CD14-positive monocyte (primary cell): ENCODE data around the gene POT1. TPM values are rescaled to one million over a fixed set of nuclear protein-coding genes. Genes with fewer than 3 reads are reported as not detected.

Experiments used
- DNase-seq, 3 donors: peaks; one replicate each; pipeline ENCODE4 v3.0.0-alpha.2; 2011 to 2022
- H2AFZ ChIP-seq: 2 replicates; pipeline ENCODE4 v1.6.0; 2012; ENCODE audit warnings: mild to moderate bottlenecking, low read depth, low read length, inconsistent platforms; ENCODE audit not compliant: insufficient read depth, poor library complexity, severe bottlenecking
- H3K27ac ChIP-seq, 2 donors: 1 replicate in 1 of 2; 2 replicates in 1 of 2; pipeline ENCODE4 v1.5.1; 2012 to 2013; ENCODE audit warnings: low read length in 2 of 2, control low read depth in 1 of 2, inconsistent platforms in 1 of 2, low read depth in 1 of 2, mild to moderate bottlenecking in 1 of 2
- H3K27me3 ChIP-seq, 2 donors: one replicate each; pipeline versions ENCODE4 v1.6.0 to v1.6.1; 2011 to 2013; ENCODE audit warnings: low read length in 2 of 2; ENCODE audit not compliant: control insufficient read depth in 2 of 2, insufficient read depth in 2 of 2
- H3K36me3 ChIP-seq, 2 donors: replicated peaks in 1 of 2; 1 replicate in 1 of 2; 2 replicates in 1 of 2; pipeline versions ENCODE4 v1.5.1 to v1.6.1; 2012 to 2013; ENCODE audit warnings: low read length in 2 of 2, control low read depth in 1 of 2, inconsistent platforms in 1 of 2, mild to moderate bottlenecking in 1 of 2; ENCODE audit not compliant: insufficient read depth in 2 of 2, control insufficient read depth in 1 of 2
- H3K4me1 ChIP-seq, 2 donors: 1 replicate in 1 of 2; 2 replicates in 1 of 2; pipeline versions ENCODE4 v1.5.1 to v1.6.1; 2012 to 2013; ENCODE audit warnings: low read length in 2 of 2, control low read depth in 1 of 2, inconsistent platforms in 1 of 2, mild to moderate bottlenecking in 1 of 2, moderate library complexity in 1 of 2; ENCODE audit not compliant: insufficient read depth in 2 of 2, control insufficient read depth in 1 of 2
- H3K4me2 ChIP-seq: replicated peaks from 2 replicates; pipeline ENCODE3; 2012; ENCODE audit warnings: low read length, moderate library complexity, mild to moderate bottlenecking; ENCODE audit not compliant: poor library complexity, severe bottlenecking; ENCODE audit errors: extremely low read depth
- H3K4me3 ChIP-seq, 3 experiments: fragments of 200-600 bp in 1 of 3; sonication (generic) in 1 of 3; replicated peaks in 1 of 3; 1 replicate in 2 of 3; 2 replicates in 1 of 3; pipeline ENCODE4 v1.5.1; 2011 to 2013; ENCODE audit warnings: low read length in 3 of 3, mild to moderate bottlenecking in 3 of 3, control low read depth in 2 of 3, low read depth in 2 of 3, inconsistent platforms in 1 of 3, moderate library complexity in 1 of 3
- H3K79me2 ChIP-seq: 2 replicates; pipeline ENCODE4 v1.6.0; 2012; ENCODE audit warnings: mild to moderate bottlenecking, control low read depth, inconsistent platforms, low read length, moderate library complexity; ENCODE audit not compliant: insufficient read depth
- H3K9ac ChIP-seq: 2 replicates; pipeline ENCODE4 v1.6.0; 2017; ENCODE audit warnings: low read length, mild to moderate bottlenecking; ENCODE audit not compliant: insufficient read depth, poor library complexity, severe bottlenecking
- H3K9me3 ChIP-seq, 2 donors: replicated peaks in 1 of 2; 1 replicate in 1 of 2; 2 replicates in 1 of 2; pipeline versions ENCODE4 v1.5.1 to v1.6.1; 2012 to 2013; ENCODE audit warnings: low read length in 2 of 2, control low read depth in 1 of 2; ENCODE audit not compliant: control insufficient read depth in 1 of 2, insufficient read depth in 1 of 2
- H4K20me1 ChIP-seq: 2 replicates; pipeline ENCODE4 v1.6.0; 2012; ENCODE audit warnings: mild to moderate bottlenecking, low read length, control low read depth, moderate library complexity; ENCODE audit not compliant: insufficient read depth
- H3K27ac Mint-ChIP-seq, 7 donors: one replicate each; pipeline ENCODE4 v1.8.0; 2020; ENCODE audit warnings: mild to moderate bottlenecking in 7 of 7, mixed read lengths in 7 of 7, moderate library complexity in 6 of 7, inconsistent platforms in 2 of 7
- H3K27me3 Mint-ChIP-seq, 3 donors: one replicate each; pipeline ENCODE4 v1.8.0; 2021 to 2022; ENCODE audit warnings: low read depth in 3 of 3, mild to moderate bottlenecking in 3 of 3, mixed read lengths in 3 of 3, moderate library complexity in 3 of 3, inconsistent platforms in 1 of 3
- H3K36me3 Mint-ChIP-seq, 2 donors: one replicate each; pipeline ENCODE4 v1.8.0; 2020; ENCODE audit warnings: mixed read lengths in 2 of 2, inconsistent platforms in 1 of 2, mild to moderate bottlenecking in 1 of 2
- H3K4me1 Mint-ChIP-seq: one replicate; pipeline ENCODE4 v1.8.0; 2020; ENCODE audit warnings: mild to moderate bottlenecking, mixed read lengths
- H3K4me3 Mint-ChIP-seq, 2 donors: one replicate each; pipeline ENCODE4 v1.8.0; 2020; ENCODE audit warnings: mild to moderate bottlenecking in 2 of 2, mixed read lengths in 2 of 2, moderate library complexity in 1 of 2
- H3K9me3 Mint-ChIP-seq, 7 donors: one replicate each; pipeline ENCODE4 v1.8.0; 2020 to 2022; ENCODE audit warnings: mixed read lengths in 7 of 7, mild to moderate bottlenecking in 6 of 7, moderate library complexity in 6 of 7, inconsistent platforms in 2 of 7
- WGBS: methylation state at CpG from one replicate; pipeline ENCODE4 v1.1.5; 2013; ENCODE audit warnings: missing lambda C conversion rate; ENCODE audit not compliant: insufficient coverage; 5-methylcytosine and 5-hydroxymethylcytosine counted together
- intact Hi-C, 2 donors: fragments of 100-400 bp; cut with micrococcal nuclease; formaldehyde crosslinking; loops; one replicate each; pipeline versions ENCODE4 v1.15.0 to v1.15.1; 2023
- polyA plus RNA-seq, 3 donors: library from polyadenylated mRNA; depleted of rRNA in 1 of 3; unstranded in 2 of 3; stranded (reverse) in 1 of 3; fragments of 300-500 nt in 2 of 3; fragments of >200 nt in 1 of 3; fragmentation: Illumina TruSeq in 2 of 3; gene quantifications; 1 replicate in 2 of 3; 2 replicates in 1 of 3; pipeline ENCODE4 v1.2.3, GENCODE V29; 2012 to 2021
- TF ChIP-seq, protein P1 (sequence below): fragments of 200-600 bp; IDR thresholded peaks from one replicate; pipeline ENCODE4 v1.8.0; 2022; ENCODE audit warnings: antibody characterized with exemption, mild to moderate bottlenecking

POT1 gene
- polyA plus RNA-seq, 3 donors: 6.7 to 12.2 (median 10.4) TPM

DNA sequence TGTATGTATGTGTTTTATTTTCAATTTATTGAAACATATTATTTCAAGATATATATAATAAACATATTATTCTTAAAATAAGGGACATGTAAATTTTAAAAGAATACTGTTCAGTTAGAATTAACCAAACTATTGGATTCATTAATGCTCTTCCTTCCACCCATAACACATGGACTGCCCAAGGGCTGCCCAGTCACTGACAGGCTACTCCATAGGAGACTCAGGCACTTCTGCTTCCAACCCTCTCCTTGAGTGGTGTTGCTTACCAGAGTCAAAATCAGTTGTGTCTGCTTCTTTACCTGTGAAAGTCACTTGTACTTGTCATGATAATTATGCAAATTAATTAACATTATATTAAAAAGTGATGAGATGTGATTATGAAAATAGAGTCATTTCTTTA lies 154.2 kb downstream of the POT1 start:
- H3K27me3 Mint-ChIP-seq: peaks cover 0 to 16% (median 2%) of the 10 kb centered on the region in 3 donors
- TF ChIP-seq, protein P1, sequence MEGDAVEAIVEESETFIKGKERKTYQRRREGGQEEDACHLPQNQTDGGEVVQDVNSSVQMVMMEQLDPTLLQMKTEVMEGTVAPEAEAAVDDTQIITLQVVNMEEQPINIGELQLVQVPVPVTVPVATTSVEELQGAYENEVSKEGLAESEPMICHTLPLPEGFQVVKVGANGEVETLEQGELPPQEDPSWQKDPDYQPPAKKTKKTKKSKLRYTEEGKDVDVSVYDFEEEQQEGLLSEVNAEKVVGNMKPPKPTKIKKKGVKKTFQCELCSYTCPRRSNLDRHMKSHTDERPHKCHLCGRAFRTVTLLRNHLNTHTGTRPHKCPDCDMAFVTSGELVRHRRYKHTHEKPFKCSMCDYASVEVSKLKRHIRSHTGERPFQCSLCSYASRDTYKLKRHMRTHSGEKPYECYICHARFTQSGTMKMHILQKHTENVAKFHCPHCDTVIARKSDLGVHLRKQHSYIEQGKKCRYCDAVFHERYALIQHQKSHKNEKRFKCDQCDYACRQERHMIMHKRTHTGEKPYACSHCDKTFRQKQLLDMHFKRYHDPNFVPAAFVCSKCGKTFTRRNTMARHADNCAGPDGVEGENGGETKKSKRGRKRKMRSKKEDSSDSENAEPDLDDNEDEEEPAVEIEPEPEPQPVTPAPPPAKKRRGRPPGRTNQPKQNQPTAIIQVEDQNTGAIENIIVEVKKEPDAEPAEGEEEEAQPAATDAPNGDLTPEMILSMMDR: no peak
- no peaks in the 10 kb centered on the region for H3K4me1 Mint-ChIP-seq

DNA sequence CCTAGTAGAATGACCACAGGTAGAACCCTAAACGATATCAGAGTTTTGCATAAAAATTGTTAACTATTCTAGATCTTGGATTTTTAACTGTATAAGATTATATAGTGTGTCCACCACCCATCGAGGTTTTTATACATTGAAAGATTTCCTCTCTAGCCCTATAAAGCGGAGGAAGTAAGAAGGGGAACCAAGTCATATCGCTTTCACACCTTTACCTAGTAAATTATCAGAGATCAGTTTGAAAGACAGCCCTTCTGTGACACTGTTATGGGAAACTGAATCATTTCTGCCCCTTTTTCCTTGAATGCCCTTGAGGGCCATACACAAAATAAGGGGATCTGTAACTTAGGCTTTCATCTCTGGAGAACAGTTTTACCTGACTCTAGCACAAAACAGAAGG lies 155.7 kb downstream of the POT1 start:
- Mint-ChIP-seq H3K4me3 (peak overlapping the region in 1 of 2 donors; percentile 11), H3K36me3 (no peaks in the 10 kb centered on the region), H3K27me3 (peaks cover 0 to 11% (median 4%) of the 10 kb centered on the region in 3 donors), H3K27ac (no peak overlapping the region), H3K9me3 (no peaks in the 10 kb centered on the region), H3K4me1 (no peaks in the 10 kb centered on the region)
- no peak overlapping the region for H2AFZ ChIP-seq
- H4K20me1 ChIP-seq: no peaks in the 10 kb centered on the region
- H3K4me1 ChIP-seq: no peaks in the 10 kb centered on the region
- H3K4me3 ChIP-seq: no peak overlapping the region
- H3K79me2 ChIP-seq: no peaks in the 10 kb centered on the region
- no peak overlapping the region for H3K9ac ChIP-seq
- H3K4me2 ChIP-seq: no peak overlapping the region
- no CpG with 5 or more reads among the region's 4 CpGs for WGBS
- no peak overlapping the region for H3K27ac ChIP-seq
- TF ChIP-seq, protein P1: no peak
- H3K36me3 ChIP-seq: no peaks in the 10 kb centered on the region
- no peak for DNase-seq
- no peaks in the 10 kb centered on the region for H3K9me3 ChIP-seq
- H3K27me3 ChIP-seq: peaks cover 2% of the 10 kb centered on the region in 2 donors
- intact Hi-C loops: no loop called here

More for the DNA sequence above, 154.2 kb downstream of the POT1 start:
- Mint-ChIP-seq H3K36me3 (no peaks in the 10 kb centered on the region), H3K4me3 (no peak overlapping the region), H3K9me3 (no peaks in the 10 kb centered on the region), H3K27ac (no peak overlapping the region)
- Histone ChIP-seq H3K9ac (no peak overlapping the region), H3K4me2 (no peak overlapping the region), H2AFZ (no peak overlapping the region), H3K27me3 (peaks cover 0 to 2% of the 10 kb centered on the region in 2 donors), H3K36me3 (no peaks in the 10 kb centered on the region), H3K79me2 (no peaks in the 10 kb centered on the region), H3K27ac (no peak overlapping the region), H3K9me3 (no peaks in the 10 kb centered on the region), H4K20me1 (no peaks in the 10 kb centered on the region), H3K4me3 (no peak overlapping the region), H3K4me1 (no peaks in the 10 kb centered on the region)
- no peak for DNase-seq
- intact Hi-C loops: no loop called here
